Astrocyte (in vitro differentiated cells and primary cell): ENCODE data around the gene ACAA2. TPM values are rescaled to one million over a fixed set of nuclear protein-coding genes. Genes with fewer than 3 reads are reported as not detected.

ENCODE experiments used
- DNase-seq: peaks from one replicate; pipeline ENCODE4 v3.0.0-alpha.2; 2010; ENCODE audit warnings: low read depth
- FAIRE-seq: peaks from 2 replicates; lab custom pipeline; 2011; peaks lifted over from hg19 to GRCh38; lab: Jason Lieb, UNC
- H2AFZ ChIP-seq: 2 replicates; pipeline ENCODE4 v1.6.0; 2012; ENCODE audit warnings: low read depth, low read length, inconsistent platforms
- H3K27ac ChIP-seq: 2 replicates; pipeline ENCODE4 v1.5.1; 2011; ENCODE audit warnings: low read depth, low read length, inconsistent platforms
- H3K27me3 ChIP-seq: 2 replicates; pipeline ENCODE4 v1.6.0; 2011; ENCODE audit warnings: low read length, inconsistent platforms; ENCODE audit not compliant: insufficient read depth
- H3K36me3 ChIP-seq: 2 replicates; pipeline ENCODE4 v1.5.1; 2011; ENCODE audit warnings: low read length, inconsistent platforms; ENCODE audit not compliant: insufficient read depth
- H3K4me1 ChIP-seq: 2 replicates; pipeline ENCODE4 v1.5.1; 2011; ENCODE audit warnings: low read length, inconsistent platforms; ENCODE audit not compliant: insufficient read depth
- H3K4me2 ChIP-seq: 2 replicates; pipeline ENCODE4 v1.6.0; 2012; ENCODE audit warnings: low read length, inconsistent platforms
- H3K4me3 ChIP-seq: 2 replicates; pipeline ENCODE4 v1.5.1; 2011; ENCODE audit warnings: low read depth, mild to moderate bottlenecking, low read length, inconsistent platforms; ENCODE audit not compliant: insufficient read depth
- H3K79me2 ChIP-seq: 2 replicates; pipeline ENCODE4 v1.6.0; 2012; ENCODE audit warnings: mild to moderate bottlenecking, low read length, inconsistent platforms; ENCODE audit not compliant: insufficient read depth
- H3K9ac ChIP-seq: 2 replicates; pipeline ENCODE4 v1.6.0; 2012; ENCODE audit warnings: mild to moderate bottlenecking, low read length, inconsistent platforms
- H3K9me3 ChIP-seq: 2 replicates; pipeline ENCODE4 v1.5.1; 2012; ENCODE audit warnings: low read depth, mild to moderate bottlenecking, low read length, inconsistent platforms; ENCODE audit not compliant: insufficient read depth
- H4K20me1 ChIP-seq: 2 replicates; pipeline ENCODE4 v1.6.0; 2012; ENCODE audit warnings: low read length, inconsistent platforms; ENCODE audit not compliant: insufficient read depth
- H3K27ac Mint-ChIP-seq: one replicate; pipeline ENCODE4 v1.8.0; 2021; ENCODE audit warnings: mild to moderate bottlenecking, mixed read lengths; ENCODE audit not compliant: unreplicated experiment
- H3K27me3 Mint-ChIP-seq: one replicate; pipeline ENCODE4 v1.8.0; 2021; ENCODE audit warnings: low read depth, mixed read lengths; ENCODE audit not compliant: unreplicated experiment
- H3K36me3 Mint-ChIP-seq: one replicate; pipeline ENCODE4 v1.8.0; 2021; ENCODE audit warnings: low read depth, mixed read lengths; ENCODE audit not compliant: unreplicated experiment
- H3K4me1 Mint-ChIP-seq: one replicate; pipeline ENCODE4 v1.8.0; 2021; ENCODE audit warnings: low read depth, mixed read lengths; ENCODE audit not compliant: unreplicated experiment
- H3K4me3 Mint-ChIP-seq: one replicate; pipeline ENCODE4 v1.8.0; 2021; ENCODE audit warnings: mild to moderate bottlenecking, moderate library complexity, mixed read lengths; ENCODE audit not compliant: unreplicated experiment
- H3K9me3 Mint-ChIP-seq: one replicate; pipeline ENCODE4 v1.8.0; 2021; ENCODE audit warnings: mild to moderate bottlenecking, mixed read lengths; ENCODE audit not compliant: unreplicated experiment
- EZH2 ChIP-seq: IDR thresholded peaks from 2 replicates; pipeline ENCODE4 v1.6.1; 2012; ENCODE audit warnings: mild to moderate bottlenecking, low read length, inconsistent platforms; ENCODE audit not compliant: insufficient read depth
- total RNA-seq: library from RNA; stranded (reverse); gene quantifications from 2 replicates; pipeline ENCODE4 v1.2.1, GENCODE V29; 2021
- TF ChIP-seq, protein P1 (sequence below): IDR thresholded peaks from 2 replicates; pipeline ENCODE4 v1.5.1; 2011; ENCODE audit warnings: low read depth, mild to moderate bottlenecking, inconsistent platforms, low read length, moderate library complexity; ENCODE audit not compliant: insufficient read depth

The ACAA2 gene
- total RNA-seq, 1 donor from 2014 or later, result 66.4 TPM

DNA sequence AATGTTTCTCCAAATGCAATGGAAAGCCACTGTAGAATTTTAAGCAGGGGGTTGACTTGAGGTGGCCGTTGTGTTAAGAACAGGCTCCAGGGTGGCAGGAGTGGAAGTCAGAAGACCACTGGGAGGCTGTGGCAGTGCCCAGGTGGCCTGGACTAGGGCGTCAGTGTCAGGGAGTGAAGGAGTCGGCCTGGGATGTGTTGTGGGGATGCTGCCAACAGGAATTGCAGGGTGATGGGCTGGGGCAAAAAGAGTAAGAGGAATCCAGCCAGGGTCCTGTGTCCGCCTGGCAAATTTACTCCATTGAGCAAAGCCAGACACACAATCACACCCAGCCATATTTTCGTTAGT is 55.1 kb downstream of the ACAA2 start:
- Histone ChIP-seq H3K4me2 (no peak overlapping the region), H3K9ac (no peak overlapping the region), H4K20me1 (no peaks in the 10 kb centered on the region), H3K4me3 (no peak overlapping the region), H3K27me3 (no peaks in the 10 kb centered on the region), H3K27ac (no peak overlapping the region), H3K9me3 (no peaks in the 10 kb centered on the region), H3K4me1 (no peaks in the 10 kb centered on the region), H3K36me3 (no peaks in the 10 kb centered on the region), H2AFZ (no peak overlapping the region), H3K79me2 (no peaks in the 10 kb centered on the region)
- no peak overlapping the region for H3K27ac Mint-ChIP-seq
- DNase-seq, result no peak
- no peaks in the 10 kb centered on the region for H3K9me3 Mint-ChIP-seq
- no peak overlapping the region for H3K4me3 Mint-ChIP-seq
- peaks cover 2% of the 10 kb centered on the region for H3K36me3 Mint-ChIP-seq
- FAIRE-seq, result no peak
- H3K4me1 Mint-ChIP-seq, result no peaks in the 10 kb centered on the region
- TF ChIP-seq EZH2, result no peak
- TF ChIP-seq, protein P1, sequence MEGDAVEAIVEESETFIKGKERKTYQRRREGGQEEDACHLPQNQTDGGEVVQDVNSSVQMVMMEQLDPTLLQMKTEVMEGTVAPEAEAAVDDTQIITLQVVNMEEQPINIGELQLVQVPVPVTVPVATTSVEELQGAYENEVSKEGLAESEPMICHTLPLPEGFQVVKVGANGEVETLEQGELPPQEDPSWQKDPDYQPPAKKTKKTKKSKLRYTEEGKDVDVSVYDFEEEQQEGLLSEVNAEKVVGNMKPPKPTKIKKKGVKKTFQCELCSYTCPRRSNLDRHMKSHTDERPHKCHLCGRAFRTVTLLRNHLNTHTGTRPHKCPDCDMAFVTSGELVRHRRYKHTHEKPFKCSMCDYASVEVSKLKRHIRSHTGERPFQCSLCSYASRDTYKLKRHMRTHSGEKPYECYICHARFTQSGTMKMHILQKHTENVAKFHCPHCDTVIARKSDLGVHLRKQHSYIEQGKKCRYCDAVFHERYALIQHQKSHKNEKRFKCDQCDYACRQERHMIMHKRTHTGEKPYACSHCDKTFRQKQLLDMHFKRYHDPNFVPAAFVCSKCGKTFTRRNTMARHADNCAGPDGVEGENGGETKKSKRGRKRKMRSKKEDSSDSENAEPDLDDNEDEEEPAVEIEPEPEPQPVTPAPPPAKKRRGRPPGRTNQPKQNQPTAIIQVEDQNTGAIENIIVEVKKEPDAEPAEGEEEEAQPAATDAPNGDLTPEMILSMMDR, result no peak
- peaks cover 18% of the 10 kb centered on the region for H3K27me3 Mint-ChIP-seq

GRCh38 chr18:49757513-49758262 is 55.6 kb downstream of the ACAA2 start:
- H3K4me2 ChIP-seq, result no peak overlapping the region
- H3K4me3 Mint-ChIP-seq, result no peak overlapping the region
- no peaks in the 10 kb centered on the region for H4K20me1 ChIP-seq
- peaks cover 2% of the 10 kb centered on the region for H3K36me3 Mint-ChIP-seq
- H3K27ac ChIP-seq, result no peak overlapping the region
- peaks cover 23% of the 10 kb centered on the region for H3K27me3 Mint-ChIP-seq
- H3K27ac Mint-ChIP-seq, result no peak overlapping the region
- no peaks in the 10 kb centered on the region for H3K9me3 Mint-ChIP-seq
- no peak overlapping the region for H3K9ac ChIP-seq
- H3K4me1 Mint-ChIP-seq, result no peaks in the 10 kb centered on the region
- TF ChIP-seq, protein P1, result no peak
- peaks cover 2% of the 10 kb centered on the region for H3K27me3 ChIP-seq
- H3K4me3 ChIP-seq, result no peak overlapping the region
- H3K9me3 ChIP-seq, result no peaks in the 10 kb centered on the region
- H3K4me1 ChIP-seq, result no peaks in the 10 kb centered on the region
- no peak for FAIRE-seq
- H3K36me3 ChIP-seq, result no peaks in the 10 kb centered on the region
- no peak overlapping the region for H2AFZ ChIP-seq
- DNase-seq, result no peak
- no peaks in the 10 kb centered on the region for H3K79me2 ChIP-seq

DNA sequence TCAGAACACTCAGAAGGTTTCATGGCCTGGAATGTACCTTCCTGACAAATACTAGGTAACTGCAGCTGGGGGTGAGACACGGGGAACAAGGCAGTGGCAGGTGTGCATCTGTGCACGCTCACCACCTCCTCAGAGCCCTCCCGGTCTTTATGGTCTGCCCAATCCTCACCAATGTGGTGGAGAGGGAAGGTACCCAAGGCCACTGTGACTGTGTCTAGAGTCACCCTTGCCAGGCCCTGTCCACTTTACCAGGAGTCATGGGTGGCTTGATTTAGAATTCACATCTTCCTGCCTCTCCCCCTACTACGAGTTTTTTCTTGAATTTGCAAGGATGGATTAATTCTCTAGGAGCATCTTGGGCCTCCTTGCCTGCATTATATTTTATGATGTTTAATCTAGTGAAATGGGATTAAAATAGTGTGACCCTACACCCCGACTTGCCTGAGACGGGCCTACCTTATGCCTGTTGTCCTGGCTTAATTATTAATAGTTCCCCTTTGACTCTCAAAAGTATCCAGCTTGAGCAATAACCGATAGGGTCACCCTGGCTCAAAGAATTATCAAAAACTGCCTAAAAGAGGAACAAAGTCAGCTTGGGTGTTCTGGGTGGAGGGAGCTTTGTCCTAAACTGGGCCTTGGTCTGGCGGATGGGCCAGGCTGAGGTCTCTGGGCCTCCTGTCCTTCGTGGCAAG is 56.5 kb downstream of the ACAA2 start:
- Histone ChIP-seq H3K27me3 (peaks cover 9% of the 10 kb centered on the region), H4K20me1 (no peaks in the 10 kb centered on the region), H3K27ac (no peak overlapping the region), H2AFZ (no peak overlapping the region), H3K9ac (no peak overlapping the region), H3K4me2 (no peak overlapping the region), H3K4me1 (no peaks in the 10 kb centered on the region), H3K79me2 (no peaks in the 10 kb centered on the region), H3K4me3 (no peak overlapping the region), H3K36me3 (no peaks in the 10 kb centered on the region), H3K9me3 (no peaks in the 10 kb centered on the region)
- no peaks in the 10 kb centered on the region for H3K4me1 Mint-ChIP-seq
- H3K4me3 Mint-ChIP-seq, result no peak overlapping the region
- no peak overlapping the region for H3K27ac Mint-ChIP-seq
- no peak for DNase-seq
- no peaks in the 10 kb centered on the region for H3K9me3 Mint-ChIP-seq
- peaks cover 32% of the 10 kb centered on the region for H3K27me3 Mint-ChIP-seq
- TF ChIP-seq, protein P1, result no peak
- TF ChIP-seq EZH2, result no peak
- no peak for FAIRE-seq
- peaks cover 4% of the 10 kb centered on the region for H3K36me3 Mint-ChIP-seq
